Endothelial cell of umbilical vein (primary cell): Measurements from ENCODE around the gene TCHHL1. TPM values are rescaled to one million over a fixed set of nuclear protein-coding genes. Genes with fewer than 3 reads are reported as not detected.

Source experiments
- BruUV-seq: library from RNA; stranded (reverse); fragments of 400-500 nt; replicated peaks from 2 replicates; lab custom pipeline; 2021; lab: Mats Ljungman, UMichigan
- CTCF ChIA-PET: fragments of 300-600, 350-600 bp; sonication (Branson Sonifier 250); formaldehyde crosslinking; loops from one replicate; lab custom pipeline; 2021; ENCODE audit warnings: antibody characterized with exemption, inconsistent platforms; lab: Charles Lee
- POLR2A ChIA-PET: fragments of 300-600, 350-600 bp; sonication (Branson Sonifier 250); formaldehyde crosslinking; loops from one replicate; lab custom pipeline; 2021; ENCODE audit warnings: antibody characterized with exemption, inconsistent platforms; lab: Charles Lee
- DNase-seq: peaks from one replicate; pipeline ENCODE4 v3.0.0-alpha.2; 2011; ENCODE audit warnings: low read depth, low spot score
- FAIRE-seq: peaks from 2 replicates; lab custom pipeline; 2011; peaks lifted over from hg19 to GRCh38; lab: Jason Lieb, UNC
- H2AFZ ChIP-seq: 2 replicates; pipeline ENCODE4 v1.6.0; 2012; ENCODE audit warnings: low read depth, low read length, control low read depth, inconsistent platforms
- H3K27ac ChIP-seq: 2 replicates; pipeline ENCODE4 v1.5.1; 2011; ENCODE audit warnings: low read depth, mild to moderate bottlenecking, control low read depth, low read length, moderate library complexity; ENCODE audit not compliant: insufficient read depth
- H3K27me3 ChIP-seq, 2 experiments: 2 replicates each; pipeline versions ENCODE4 v1.6.0 to v1.6.1; 2011; ENCODE audit warnings: low read length in 2 of 2, mixed read lengths in 1 of 2; ENCODE audit not compliant: control insufficient read depth in 2 of 2, insufficient read depth in 2 of 2
- H3K36me3 ChIP-seq, 2 experiments: 2 replicates in 1 of 2; 3 replicates in 1 of 2; pipeline ENCODE4 v1.5.1; 2011; ENCODE audit warnings: low read length in 2 of 2, mild to moderate bottlenecking in 1 of 2, moderate library complexity in 1 of 2; ENCODE audit not compliant: control insufficient read depth in 2 of 2, insufficient read depth in 2 of 2; ENCODE audit errors: extremely low read depth in 1 of 2
- H3K4me1 ChIP-seq: 3 replicates; pipeline ENCODE4 v1.5.1; 2011; ENCODE audit warnings: mild to moderate bottlenecking, low read length; ENCODE audit not compliant: control insufficient read depth, insufficient read depth; ENCODE audit errors: extremely low read depth
- H3K4me2 ChIP-seq: 2 replicates; pipeline ENCODE4 v1.6.1; 2011; ENCODE audit warnings: low read length, control low read depth, mixed read lengths; ENCODE audit not compliant: insufficient read depth
- H3K4me3 ChIP-seq, 3 experiments: fragments of 200-600 bp in 1 of 3; sonication (generic), shearing (Covaris generic) in 1 of 3; replicated peaks in 1 of 3; 2 replicates each; pipeline ENCODE4 v1.5.1; 2011 to 2016; ENCODE audit warnings: control low read depth in 3 of 3, low read length in 3 of 3, mild to moderate bottlenecking in 2 of 3, inconsistent platforms in 1 of 3, low read depth in 1 of 3, moderate library complexity in 1 of 3; ENCODE audit not compliant: insufficient read depth in 1 of 3
- H3K79me2 ChIP-seq: 2 replicates; pipeline ENCODE4 v1.6.0; 2012; ENCODE audit warnings: low read length, inconsistent platforms; ENCODE audit not compliant: control insufficient read depth, insufficient read depth
- H3K9ac ChIP-seq: replicated peaks from 2 replicates; pipeline ENCODE3; 2011; ENCODE audit warnings: low read length, control low read depth; ENCODE audit not compliant: insufficient read depth; ENCODE audit errors: extremely low read depth
- H3K9me1 ChIP-seq: replicated peaks from 3 replicates; pipeline ENCODE4 v1.6.0; 2011; ENCODE audit warnings: mild to moderate bottlenecking, low read length; ENCODE audit not compliant: control insufficient read depth, insufficient read depth; ENCODE audit errors: extremely low read depth
- H3K9me3 ChIP-seq: replicated peaks from 2 replicates; pipeline ENCODE4 v1.5.1; 2012; ENCODE audit warnings: low read length, inconsistent platforms; ENCODE audit not compliant: control insufficient read depth, insufficient read depth
- H4K20me1 ChIP-seq: replicated peaks from 2 replicates; pipeline ENCODE3; 2011; ENCODE audit warnings: mild to moderate bottlenecking, low read length; ENCODE audit not compliant: control insufficient read depth, insufficient read depth; ENCODE audit errors: extremely low read depth
- CTCF ChIP-seq, 2 donors: IDR thresholded peaks; 1 replicate in 1 of 2; 2 replicates in 1 of 2; pipeline ENCODE4 v1.5.1; 2011; ENCODE audit warnings: low read length in 2 of 2, mild to moderate bottlenecking in 2 of 2, moderate library complexity in 2 of 2, control low read depth in 1 of 2, inconsistent platforms in 1 of 2, low read depth in 1 of 2; ENCODE audit not compliant: insufficient read depth in 1 of 2; ENCODE audit errors: extremely low read depth in 1 of 2
- EZH2 ChIP-seq: IDR thresholded peaks from 2 replicates; pipeline ENCODE4 v1.6.1; 2012; ENCODE audit warnings: borderline replicate concordance, low read depth, mild to moderate bottlenecking, moderate library complexity, low read length, inconsistent platforms; ENCODE audit not compliant: severe bottlenecking
- FOS ChIP-seq: IDR thresholded peaks from 2 replicates; pipeline ENCODE4 v1.6.1; 2011; ENCODE audit warnings: mild to moderate bottlenecking, low read length, moderate library complexity, borderline replicate concordance; ENCODE audit not compliant: insufficient read depth
- GATA2 ChIP-seq: IDR thresholded peaks from 2 replicates; pipeline ENCODE4 v1.7.0; 2011; ENCODE audit warnings: low read depth, mild to moderate bottlenecking, moderate library complexity, mixed read lengths, low read length; ENCODE audit not compliant: insufficient read length, insufficient read depth
- JUN ChIP-seq: IDR thresholded peaks from 2 replicates; pipeline ENCODE4 v1.6.1; 2011; ENCODE audit warnings: borderline replicate concordance, low read depth; ENCODE audit not compliant: insufficient read length, insufficient read depth
- MAX ChIP-seq: IDR thresholded peaks from 2 replicates; pipeline ENCODE4 v1.6.1; 2011; ENCODE audit not compliant: insufficient read depth, insufficient read length
- MYC ChIP-seq: IDR thresholded peaks from one replicate; pipeline ENCODE4 v1.6.1; 2011; ENCODE audit warnings: mild to moderate bottlenecking, low read depth, low read length
- POLR2A ChIP-seq: IDR thresholded peaks from 2 replicates; pipeline ENCODE4 v1.6.1; 2012; ENCODE audit warnings: low read depth, mild to moderate bottlenecking, control low read depth, low read length
- POLR2AphosphoS5 ChIP-seq: IDR thresholded peaks from 2 replicates; pipeline ENCODE4 v1.6.1; 2012; ENCODE audit warnings: low read depth, mild to moderate bottlenecking, control low read depth, low read length, moderate library complexity; ENCODE audit not compliant: insufficient read depth
- dilution Hi-C: fragments of 300-500 bp; cut with MboI; formaldehyde crosslinking; loops from one replicate; pipeline ENCODE4 v1.15.0; 2019; ENCODE audit warnings: low sequenced_read_pairs; ENCODE audit not compliant: extremely low pct_ligation_motif_present
- intact Hi-C: fragments of 100-400 bp; cut with micrococcal nuclease; formaldehyde crosslinking; loops from one replicate; pipeline ENCODE4 v1.10.0; 2022
- polyA plus RNA-seq, 4 experiments: library from polyadenylated mRNA; depleted of rRNA in 3 of 4; stranded (reverse) in 3 of 4; unstranded in 1 of 4; fragments of >200 nt; gene quantifications; 2 replicates each; pipeline versions ENCODE4 v1.2.1 to v1.2.3, GENCODE V29; 2011 to 2012; ENCODE audit warnings: missing spikeins in 1 of 4
- total RNA-seq: library from RNA; stranded (reverse); gene quantifications from 2 replicates; pipeline ENCODE4 v1.2.3, GENCODE V29; 2021

TCHHL1 gene
- total and polyA plus RNA-seq, 2 donors (not counting 3 experiments of a cell fraction or from before 2014, with no cell fraction given): not detected

GRCh38 chr1:152137215-152137614 is 48.4 kb upstream of the TCHHL1 start:
- Histone ChIP-seq H3K4me1 (no peaks in the 10 kb centered on the region), H3K9ac (no peak overlapping the region), H3K36me3 (no peaks in the 10 kb centered on the region), H3K9me3 (no peaks in the 10 kb centered on the region), H4K20me1 (no peaks in the 10 kb centered on the region), H3K27ac (no peak overlapping the region), H3K79me2 (no peaks in the 10 kb centered on the region), H3K4me3 (no peak overlapping the region), H2AFZ (no peak overlapping the region), H3K9me1 (no peaks in the 10 kb centered on the region), H3K27me3 (peaks cover 0 to 5% of the 10 kb centered on the region in 2 experiments), H3K4me2 (no peak overlapping the region)
- BruUV-seq: no TSS peak
- intact Hi-C loops: no loop called here
- CTCF ChIA-PET: interaction anchor here (0.8 to 1.9 kb wide), 3 partner anchors 49 to 322 kb away, joined by 4 to 8 read pairs (median 4); no protein-coding TSS in a partner anchor
- TF ChIP-seq EZH2 (no peak), FOS (no peak), JUN (no peak), POLR2A (no peak), POLR2AphosphoS5 (no peak), MYC (no peak), MAX (no peak), GATA2 (no peak), CTCF (IDR thresholded peaks at IDR 0.05; ENCODE audit: extremely low read depth in 1 of 2, insufficient read depth in 1 of 2, low read depth in 1 of 2, low read length in 2 of 2) (no peak)
- dilution Hi-C loops: no loop called here
- DNase-seq: no peak
- POLR2A ChIA-PET: no interaction called here
- no peak for FAIRE-seq
